PC-9 (cell line): ENCODE results near the gene SFMBT2.

Source experiments
- CTCF ChIP-seq: fragments of 200-600 bp; sonication (generic); conservative IDR thresholded peaks from 2 replicates; pipeline ENCODE4 v1.6.1; 2017; ENCODE audit warnings: mixed run types, antibody characterized with exemption, mild to moderate bottlenecking, moderate library complexity
- EZH2 ChIP-seq: fragments of 200-600 bp; sonication (generic); IDR thresholded peaks from 2 replicates; pipeline ENCODE4 v1.8.0; 2017; ENCODE audit warnings: antibody characterized with exemption, low read depth

- no peak for TF ChIP-seq CTCF
- no peak for TF ChIP-seq EZH2
These were observed 242.4 kb downstream of the SFMBT2 start for GRCh38 chr10:7168414-7168813.
